Measurements from ENCODE around the gene BHMT.
"Not testable (repeated sequence)": the region's sequence is repeated elsewhere in the genome, so short reads cannot be mapped to it uniquely, and the experiment has no call there.

BHMT gene

GRCh38 chr5:79173626-79174025, 62.0 kb downstream of the BHMT start:
- DNase-seq: no peak

GRCh38 chr5:79180449-79180848, 68.8 kb downstream of the BHMT start:
- not testable (repeated sequence) for DNase-seq

DNA sequence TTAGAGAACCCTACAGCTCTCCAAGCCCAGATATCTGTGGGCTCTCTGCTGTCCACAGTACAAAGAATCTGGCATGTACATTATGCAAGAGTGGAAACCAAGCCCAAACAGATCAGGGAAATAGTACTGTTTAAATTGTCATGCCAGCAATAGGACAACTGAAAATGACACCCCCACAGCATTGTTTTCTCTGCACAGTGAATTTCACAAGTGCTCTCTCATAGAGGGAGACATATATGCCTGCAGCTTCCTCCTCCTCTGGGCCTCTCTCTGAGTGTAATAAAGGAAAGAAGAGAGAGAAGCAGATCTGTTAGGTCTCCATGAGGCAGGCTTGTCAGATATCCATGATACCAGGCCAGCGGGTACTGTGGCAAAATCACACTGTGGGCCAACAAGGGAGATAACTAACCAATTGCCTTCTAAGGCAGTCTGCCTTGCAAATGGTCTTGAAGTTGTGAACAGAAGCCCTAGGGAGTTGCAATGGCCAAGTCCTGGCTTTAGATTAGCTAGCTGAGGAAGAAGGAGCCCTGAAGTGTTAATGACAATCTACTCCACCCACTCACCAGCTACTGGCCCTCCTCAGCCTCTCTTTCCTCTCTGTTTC, 69.9 kb downstream of the BHMT start:
- DNase-seq: no peak

Data from activated CD8-positive, alpha-beta memory T cell treated with anti-CD3 and anti-CD28 coated beads for 24 hours (primary cell).